K562 (cell line): Measurements from ENCODE around the gene UBASH3A. TPM values are rescaled to one million over a fixed set of nuclear protein-coding genes. Genes with fewer than 3 reads are reported as not detected.

Experiments used
- ATAC-seq: fragments of 200-7000 bp; cut with Tn5 transposase; 3 replicates; pipeline ENCODE4 v1.9.1; 2020; ENCODE audit warnings: moderate library complexity
- BruUV-seq: library from RNA; stranded (reverse); fragments of 400-500 nt; replicated peaks from 2 replicates; lab custom pipeline; 2021; lab: Mats Ljungman, UMichigan
- CTCF ChIA-PET: fragments of 300-600 bp; formaldehyde crosslinking; extraction: SDS; loops from one replicate; lab custom pipeline; 2021; ENCODE audit warnings: low intra/inter-chr PET ratio; lab: Yijun Ruan, JAX
- POLR2A ChIA-PET: fragments of 300-600, 350-650 bp; sonication (Branson Sonifier 250); formaldehyde crosslinking; extraction: SDS; loops from one replicate; lab custom pipeline; 2021; ENCODE audit warnings: antibody characterized with exemption, inconsistent platforms; lab: Yijun Ruan, JAX
- DNase-seq, 4 experiments: peaks; one replicate each; pipeline versions ENCODE4 v3.0.0 to v3.0.0-alpha.2; 2011 to 2018; ENCODE audit warnings: low spot score in 3 of 4, mixed read lengths in 3 of 4; ENCODE audit errors: extremely low read depth in 1 of 4
- FAIRE-seq: peaks from 2 replicates; lab custom pipeline; 2011; peaks lifted over from hg19 to GRCh38; lab: Jason Lieb, UNC
- H2AFZ ChIP-seq: 2 replicates; pipeline ENCODE4 v1.6.0; 2011; ENCODE audit warnings: low read depth, low read length, control low read depth, inconsistent platforms
- H3K27ac ChIP-seq: fragments of 200-600 bp; 3 replicates; pipeline ENCODE4 v1.8.0; 2011; ENCODE audit warnings: low read depth, mild to moderate bottlenecking, control low read depth, inconsistent platforms, low read length, moderate library complexity, mixed read lengths; ENCODE audit errors: extremely low read depth
- H3K27me3 ChIP-seq, 2 experiments: fragments of 300-600 bp in 1 of 2; 2 replicates in 1 of 2; 3 replicates in 1 of 2; pipeline versions ENCODE4 v1.6.0 to v1.8.0; 2011; ENCODE audit warnings: inconsistent platforms in 2 of 2, low read length in 2 of 2, mild to moderate bottlenecking in 1 of 2, mixed read lengths in 1 of 2, moderate library complexity in 1 of 2; ENCODE audit not compliant: control insufficient read depth in 2 of 2, insufficient read depth in 2 of 2
- H3K36me3 ChIP-seq: fragments of 300-600 bp; 3 replicates; pipeline ENCODE4 v1.8.0; 2011; ENCODE audit warnings: mild to moderate bottlenecking, low read length, inconsistent platforms; ENCODE audit not compliant: control insufficient read depth, insufficient read depth
- H3K4me1 ChIP-seq, 2 experiments: fragments of 200-600 bp in 1 of 2; replicated peaks in 1 of 2; 2 replicates in 1 of 2; 3 replicates in 1 of 2; pipeline versions ENCODE4 v1.5.1 to v1.8.0; 2011; ENCODE audit warnings: inconsistent platforms in 2 of 2, low read length in 2 of 2, mild to moderate bottlenecking in 1 of 2, mixed read lengths in 1 of 2, moderate library complexity in 1 of 2; ENCODE audit not compliant: control insufficient read depth in 2 of 2, insufficient read depth in 2 of 2
- H3K4me2 ChIP-seq: 2 replicates; pipeline ENCODE4 v1.6.1; 2011; ENCODE audit warnings: low read length, control low read depth, inconsistent platforms, mixed read lengths; ENCODE audit not compliant: insufficient read depth
- H3K4me3 ChIP-seq: fragments of 200-600 bp; sonication (generic), shearing (Covaris generic); 2 replicates; pipeline ENCODE4 v1.5.1; 2016; ENCODE audit warnings: control low read depth, inconsistent platforms
- H3K79me2 ChIP-seq: fragments of 200-600 bp; 3 replicates; pipeline ENCODE4 v1.8.0; 2011; ENCODE audit warnings: low read length, inconsistent platforms; ENCODE audit not compliant: control insufficient read depth, insufficient read depth
- H3K9ac ChIP-seq, 2 experiments: 2 replicates each; pipeline versions ENCODE4 v1.6.0 to v1.6.1; 2011; ENCODE audit warnings: low read depth in 2 of 2, low read length in 2 of 2, control low read depth in 1 of 2, inconsistent platforms in 1 of 2, mild to moderate bottlenecking in 1 of 2, mixed read lengths in 1 of 2; ENCODE audit not compliant: insufficient read depth in 1 of 2
- H3K9me1 ChIP-seq: one replicate; pipeline ENCODE4 v1.6.0; 2011; ENCODE audit warnings: inconsistent platforms, mild to moderate bottlenecking, low read length, moderate library complexity; ENCODE audit not compliant: control insufficient read depth, insufficient read depth
- H3K9me3 ChIP-seq: replicated peaks from 2 replicates; pipeline ENCODE4 v1.5.1; 2011; ENCODE audit warnings: low read depth, low read length, inconsistent platforms; ENCODE audit not compliant: control insufficient read depth, insufficient read depth
- H4K20me1 ChIP-seq: replicated peaks from 2 replicates; pipeline ENCODE4 v1.6.1; 2011; ENCODE audit warnings: low read length, inconsistent platforms, mixed read lengths; ENCODE audit not compliant: control insufficient read depth, insufficient read depth
- ZBTB7A ChIP-seq: IDR thresholded peaks from 2 replicates; pipeline ENCODE4 v1.6.1; 2011; ENCODE audit warnings: low read depth, mild to moderate bottlenecking, low read length, moderate library complexity, borderline replicate concordance; ENCODE audit not compliant: control insufficient read depth
- WGBS: fragments of 100-300 bp; shearing (Covaris generic); methylation state at CpG from one replicate; pipeline ENCODE4 v1.1.6; 2016; ENCODE audit warnings: low coverage, mixed read lengths; ENCODE audit not compliant: insufficient coverage; ENCODE audit errors: missing lambda C conversion rate; 5-methylcytosine and 5-hydroxymethylcytosine counted together
- in situ Hi-C: fragments of 300-500 bp; cut with MboI; formaldehyde crosslinking; loops from 4 replicates; pipeline ENCODE4 v1.15.0; 2018; ENCODE audit warnings: inconsistent platforms, mixed read lengths
- intact Hi-C: fragments of 100-400 bp; cut with micrococcal nuclease; formaldehyde crosslinking; loops from 2 replicates; pipeline ENCODE4 v1.14.2; 2022
- polyA plus RNA-seq, 8 experiments: library from polyadenylated mRNA; depleted of rRNA in 4 of 8; stranded (reverse) in 5 of 8; unstranded in 3 of 8; fragments of >200 nt; fragmentation: Nextera tagmentation in 2 of 8; fragmentation: Illumina TruSeq in 1 of 8; extraction: Ambion mirVana in 2 of 8; extraction: Trizol in 1 of 8; gene quantifications; 2 replicates each; pipeline versions ENCODE4 v1.2.1 to v1.2.3, GENCODE V29; 2011 to 2014; ENCODE audit warnings: inconsistent platforms in 1 of 8, missing spikeins in 1 of 8
- total RNA-seq, 7 experiments: library from RNA; depleted of rRNA in 6 of 7; stranded (reverse); fragments of >200 nt in 6 of 7; fragmentation: Illumina TruSeq in 2 of 7; extraction: Trizol in 2 of 7; gene quantifications; 2 replicates each; pipeline versions ENCODE4 v1.2.1 to v1.2.3, GENCODE V29; 2011 to 2021; ENCODE audit warnings: low replicate concordance in 1 of 7
- TF ChIP-seq, protein P1 (sequence below): fragments of 250-450 bp; sonication (Bioruptor Pico); IDR thresholded peaks from 2 replicates; pipeline ENCODE4 v1.4.0; 2020; ENCODE audit warnings: borderline replicate concordance

The UBASH3A gene
- total and polyA plus RNA-seq, 9 of the 15 experiments (the other 6 are each of a cell fraction or from before 2014, with no cell fraction given) = 0.23 to 1.8 (median 1.1) TPM

DNA sequence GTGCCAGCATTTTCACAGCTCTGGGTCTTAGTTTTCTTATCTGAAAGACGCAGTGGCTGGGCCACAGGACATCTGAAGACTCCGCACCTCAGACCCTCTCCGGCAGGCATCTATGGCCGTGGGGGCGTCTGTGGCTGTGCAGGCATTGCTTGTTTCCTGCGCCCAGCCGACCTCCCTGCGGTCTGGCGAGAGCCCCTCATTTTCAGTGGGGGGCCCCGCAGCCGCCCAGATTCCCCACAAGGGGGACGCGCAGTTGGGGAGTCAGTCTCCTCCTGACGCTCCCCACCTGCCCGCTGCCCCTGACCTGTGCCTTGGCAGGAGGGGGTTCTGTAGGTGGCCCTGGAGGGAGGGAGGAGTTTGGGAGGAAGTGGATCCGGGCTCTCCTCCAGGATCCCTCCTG is 33.9 kb upstream of the UBASH3A start:
- Histone ChIP-seq H3K79me2 (no peaks in the 10 kb centered on the region), H3K9ac (no peak overlapping the region), H3K36me3 (no peaks in the 10 kb centered on the region), H4K20me1 (peaks cover 13% of the 10 kb centered on the region; the same call in 1 of the 2 replicates), H3K9me3 (no peaks in the 10 kb centered on the region), H2AFZ (no peak overlapping the region), H3K27ac (no peak overlapping the region), H3K27me3 (peaks cover 16 to 48% of the 10 kb centered on the region in 2 experiments; a peak in 4 of 5 replicates), H3K9me1 (no peaks in the 10 kb centered on the region), H3K4me3 (no peak overlapping the region), H3K4me1 (peaks cover 13 to 35% of the 10 kb centered on the region in 2 experiments; a peak in 4 of 5 replicates), H3K4me2 (no peak overlapping the region)
- POLR2A ChIA-PET = no interaction called here
- WGBS = 41% methylated on average over 14 of the region's 16 CpGs
- ATAC-seq (no peak; the same call in 2 of the 3 replicates), FAIRE-seq (no peak), DNase-seq (no peak)
- CTCF ChIA-PET = no interaction called here
- in situ Hi-C loops (no loop called here), intact Hi-C loops (loop anchor here (10.0 kb wide), 1 partner anchor 165 kb away; no protein-coding TSS in a partner anchor)
- no TSS peak for BruUV-seq
- TF ChIP-seq, protein P1, sequence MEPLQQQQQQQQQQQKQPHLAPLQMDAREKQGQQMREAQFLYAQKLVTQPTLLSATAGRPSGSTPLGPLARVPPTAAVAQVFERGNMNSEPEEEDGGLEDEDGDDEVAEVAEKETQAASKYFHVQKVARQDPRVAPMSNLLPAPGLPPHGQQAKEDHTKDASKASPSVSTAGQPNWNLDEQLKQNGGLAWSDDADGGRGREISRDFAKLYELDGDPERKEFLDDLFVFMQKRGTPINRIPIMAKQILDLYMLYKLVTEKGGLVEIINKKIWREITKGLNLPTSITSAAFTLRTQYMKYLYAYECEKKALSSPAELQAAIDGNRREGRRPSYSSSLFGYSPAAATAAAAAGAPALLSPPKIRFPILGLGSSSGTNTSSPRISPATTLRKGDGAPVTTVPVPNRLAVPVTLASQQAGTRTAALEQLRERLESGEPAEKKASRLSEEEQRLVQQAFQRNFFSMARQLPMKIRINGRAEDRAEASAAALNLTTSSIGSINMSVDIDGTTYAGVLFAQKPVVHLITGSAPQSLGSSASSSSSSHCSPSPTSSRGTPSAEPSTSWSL (CRISPR knock-in tag) = no peak
- TF ChIP-seq ZBTB7A = peak; percentile 18; the same call in 1 of the 2 replicates
